CD4-positive, alpha-beta T cell (primary cell): ENCODE measurements around the gene ADAM8. TPM values are rescaled to one million over a fixed set of nuclear protein-coding genes. Genes with fewer than 3 reads are reported as not detected.
"Not testable (repeated sequence)": the region's sequence is repeated elsewhere in the genome, so short reads cannot be mapped to it uniquely, and the experiment has no call there.

Experiments used
- ATAC-seq: fragments of 200-7000 bp; cut with Tn5 transposase; one replicate; pipeline ENCODE4 v1.10.0; 2022; ENCODE audit warnings: mild to moderate bottlenecking; ENCODE audit not compliant: poor library complexity
- CTCF ChIA-PET: fragments of 350-600 bp; sonication (Branson Sonifier 250); formaldehyde crosslinking; loops from one replicate; lab custom pipeline; 2021; ENCODE audit warnings: antibody characterized with exemption, inconsistent platforms; lab: Charles Lee
- POLR2A ChIA-PET: fragments of 350-600 bp; sonication (Branson Sonifier 250); formaldehyde crosslinking; loops from one replicate; lab custom pipeline; 2021; ENCODE audit warnings: antibody characterized with exemption, inconsistent platforms; lab: Charles Lee
- DNase-seq, 14 experiments: peaks; one replicate each; pipeline ENCODE4 v3.0.0-alpha.2; 2013 to 2020; ENCODE audit warnings: mixed read lengths in 2 of 14
- H3K27ac ChIP-seq, 2 donors: one replicate each; pipeline versions ENCODE4 v1.5.1 to v1.7.0; 2013; ENCODE audit warnings: low read length in 2 of 2, low read depth in 1 of 2, mild to moderate bottlenecking in 1 of 2
- H3K27me3 ChIP-seq, 2 experiments: 1 replicate in 1 of 2; 2 replicates in 1 of 2; pipeline versions ENCODE4 v1.6.1 to v1.7.0; 2013; ENCODE audit warnings: low read length in 2 of 2, control low read depth in 1 of 2, mild to moderate bottlenecking in 1 of 2, moderate library complexity in 1 of 2; ENCODE audit not compliant: insufficient read depth in 2 of 2, control insufficient read depth in 1 of 2
- H3K36me3 ChIP-seq: one replicate; pipeline ENCODE4 v1.6.1; 2013; ENCODE audit warnings: low read length, control low read depth; ENCODE audit not compliant: insufficient read depth
- H3K4me1 ChIP-seq: one replicate; pipeline ENCODE4 v1.6.1; 2013; ENCODE audit warnings: low read length, control low read depth; ENCODE audit not compliant: insufficient read depth
- H3K4me3 ChIP-seq: one replicate; pipeline ENCODE4 v1.5.1; 2013; ENCODE audit warnings: mild to moderate bottlenecking, low read length, moderate library complexity
- H3K9me3 ChIP-seq, 2 experiments: 1 replicate in 1 of 2; 2 replicates in 1 of 2; pipeline versions ENCODE4 v1.6.1 to v1.7.0; 2013; ENCODE audit warnings: low read length in 2 of 2, mild to moderate bottlenecking in 2 of 2, control low read depth in 1 of 2, moderate library complexity in 1 of 2; ENCODE audit not compliant: control insufficient read depth in 1 of 2, insufficient read depth in 1 of 2
- H3K27ac Mint-ChIP-seq: one replicate; pipeline ENCODE4 v1.8.0; 2020; ENCODE audit warnings: mixed read lengths
- H3K27me3 Mint-ChIP-seq: one replicate; pipeline ENCODE4 v1.8.0; 2021; ENCODE audit warnings: mixed read lengths
- H3K36me3 Mint-ChIP-seq: one replicate; pipeline ENCODE4 v1.8.0; 2021; ENCODE audit warnings: low read depth, mixed read lengths
- H3K4me1 Mint-ChIP-seq: one replicate; pipeline ENCODE4 v1.8.0; 2021; ENCODE audit warnings: low read depth, mixed read lengths
- H3K4me3 Mint-ChIP-seq: one replicate; pipeline ENCODE4 v1.8.0; 2020; ENCODE audit warnings: mild to moderate bottlenecking, mixed read lengths
- H3K9me3 Mint-ChIP-seq: one replicate; pipeline ENCODE4 v1.8.0; 2020; ENCODE audit warnings: mixed read lengths
- intact Hi-C, 2 experiments: fragments of 100-400 bp; cut with DNase I in 1 of 2; cut with micrococcal nuclease in 1 of 2; formaldehyde crosslinking; loops; one replicate each; pipeline versions ENCODE4 v1.15.1 to v1.9.0; 2023 to 2025; cut with DNase I, micrococcal nuclease
- total RNA-seq, 174 experiments: library from RNA in 2 of 174; stranded (reverse) in 2 of 174; gene quantifications; one replicate each; pipeline ENCODE4 v1.2.3 and lab custom pipeline; 2021 to 2026
- TF ChIP-seq, protein P1 (sequence below): fragments of 200-600 bp; IDR thresholded peaks from one replicate; pipeline ENCODE4 v1.8.0; 2022; ENCODE audit warnings: antibody characterized with exemption, mild to moderate bottlenecking

ADAM8 gene
- total RNA-seq, 2 experiments from 2014 or later: 95.6 to 95.9 TPM

DNA sequence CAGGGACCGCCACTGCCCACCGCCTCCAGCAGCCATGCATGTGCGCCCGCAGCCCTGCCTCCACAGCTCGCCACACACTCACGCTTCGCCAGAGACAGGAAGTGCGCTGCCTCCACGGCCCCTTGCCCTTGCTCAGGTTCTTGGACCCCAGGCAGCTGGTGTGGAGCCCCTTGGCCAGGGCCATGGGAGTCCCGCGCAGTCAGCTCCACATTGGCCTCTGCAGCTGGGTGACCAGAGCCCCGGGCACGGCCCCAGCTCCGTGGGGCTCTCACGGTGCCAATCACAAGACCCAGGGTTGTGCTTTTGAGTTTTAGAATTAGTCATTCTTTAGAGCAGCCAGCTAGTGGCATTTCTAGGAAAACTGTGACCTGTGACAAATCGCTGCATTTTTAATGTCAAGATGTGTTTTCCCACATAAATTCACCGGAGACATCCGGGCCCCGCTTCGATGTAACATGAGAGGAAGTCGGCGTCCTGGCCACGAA is 50.9 kb downstream of the ADAM8 start:
- H3K9me3 Mint-ChIP-seq: no peaks in the 10 kb centered on the region
- H3K4me3 ChIP-seq: no peak overlapping the region
- H3K27me3 ChIP-seq: peaks cover 25 to 27% of the 10 kb centered on the region in 2 experiments
- ChIA-PET CTCF (interaction anchor here (1.4 kb wide), 1 partner anchor 32 kb away, joined by 4 read pairs; no protein-coding TSS in a partner anchor), POLR2A (no interaction called here)
- peaks cover 53% of the 10 kb centered on the region for H3K27me3 Mint-ChIP-seq
- ATAC-seq (no peak), DNase-seq (no peak)
- H3K4me1 Mint-ChIP-seq: peaks cover 17% of the 10 kb centered on the region
- peaks cover 14% of the 10 kb centered on the region for H3K4me1 ChIP-seq
- H3K9me3 ChIP-seq: peaks cover 0 to 19% of the 10 kb centered on the region in 2 experiments
- no peak overlapping the region for H3K27ac Mint-ChIP-seq
- TF ChIP-seq, protein P1, sequence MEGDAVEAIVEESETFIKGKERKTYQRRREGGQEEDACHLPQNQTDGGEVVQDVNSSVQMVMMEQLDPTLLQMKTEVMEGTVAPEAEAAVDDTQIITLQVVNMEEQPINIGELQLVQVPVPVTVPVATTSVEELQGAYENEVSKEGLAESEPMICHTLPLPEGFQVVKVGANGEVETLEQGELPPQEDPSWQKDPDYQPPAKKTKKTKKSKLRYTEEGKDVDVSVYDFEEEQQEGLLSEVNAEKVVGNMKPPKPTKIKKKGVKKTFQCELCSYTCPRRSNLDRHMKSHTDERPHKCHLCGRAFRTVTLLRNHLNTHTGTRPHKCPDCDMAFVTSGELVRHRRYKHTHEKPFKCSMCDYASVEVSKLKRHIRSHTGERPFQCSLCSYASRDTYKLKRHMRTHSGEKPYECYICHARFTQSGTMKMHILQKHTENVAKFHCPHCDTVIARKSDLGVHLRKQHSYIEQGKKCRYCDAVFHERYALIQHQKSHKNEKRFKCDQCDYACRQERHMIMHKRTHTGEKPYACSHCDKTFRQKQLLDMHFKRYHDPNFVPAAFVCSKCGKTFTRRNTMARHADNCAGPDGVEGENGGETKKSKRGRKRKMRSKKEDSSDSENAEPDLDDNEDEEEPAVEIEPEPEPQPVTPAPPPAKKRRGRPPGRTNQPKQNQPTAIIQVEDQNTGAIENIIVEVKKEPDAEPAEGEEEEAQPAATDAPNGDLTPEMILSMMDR: no peak
- intact Hi-C loops: loop anchor here in 1 of 2 experiments (5.0 kb wide), 1 partner anchor 78 kb away; no protein-coding TSS in a partner anchor
- H3K36me3 ChIP-seq: no peaks in the 10 kb centered on the region
- no peaks in the 10 kb centered on the region for H3K36me3 Mint-ChIP-seq
- no peak overlapping the region for H3K27ac ChIP-seq
- H3K4me3 Mint-ChIP-seq: no peak overlapping the region

DNA sequence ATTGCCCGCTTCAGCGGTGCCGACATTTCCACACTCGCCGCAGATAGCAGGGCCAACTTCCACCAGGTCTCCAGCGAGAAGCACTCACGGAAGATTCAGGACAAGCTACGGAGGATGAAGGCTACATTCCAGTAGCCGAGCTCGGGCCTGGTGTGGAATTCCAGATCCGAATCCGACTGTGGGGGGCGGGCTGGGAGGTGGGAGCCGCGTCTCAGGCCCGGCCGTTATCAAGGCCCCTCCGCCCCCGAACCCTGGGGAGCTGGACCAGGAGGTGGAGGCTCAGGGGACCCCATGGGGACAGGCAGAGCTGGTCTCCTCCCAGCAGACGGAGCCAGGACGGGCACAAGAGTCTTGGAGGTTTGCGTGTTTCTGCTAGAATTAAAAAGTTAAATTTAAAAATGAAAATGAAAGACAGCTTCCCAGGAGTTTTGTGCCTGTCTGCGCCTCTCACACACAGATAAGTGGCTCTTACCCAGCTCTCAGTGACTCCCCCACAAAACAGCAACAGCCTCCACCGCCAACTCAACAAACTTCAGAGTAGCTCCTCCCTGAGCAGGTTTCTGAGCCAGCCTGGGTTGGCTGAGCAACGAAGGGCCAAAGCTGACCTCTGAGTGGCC is 51.8 kb downstream of the ADAM8 start:
- Mint-ChIP-seq H3K36me3 (no peaks in the 10 kb centered on the region), H3K27ac (no peak overlapping the region)
- intact Hi-C loops: loop anchor here in 1 of 2 experiments (5.0 kb wide), 1 partner anchor 78 kb away; no protein-coding TSS in a partner anchor

DNA sequence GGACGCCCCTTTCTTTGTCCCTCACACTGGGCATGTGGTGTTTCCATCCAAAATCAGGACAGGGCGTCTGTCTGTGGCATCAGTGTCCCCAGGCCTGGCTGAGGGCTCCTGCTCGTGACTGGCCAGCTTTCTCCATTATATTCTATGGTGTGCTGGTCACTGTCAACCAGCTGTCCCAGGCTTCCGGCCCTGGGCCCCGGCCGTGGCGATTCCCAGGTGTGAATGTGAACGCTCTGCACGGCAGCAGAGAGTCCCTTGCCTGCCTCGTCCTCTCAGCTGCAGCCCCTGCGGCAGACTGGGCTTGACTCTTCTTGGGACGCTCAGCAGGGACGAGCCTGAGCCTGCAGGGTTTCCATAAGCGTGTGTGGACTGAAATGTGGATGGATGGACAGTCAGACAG is 52.6 kb downstream of the ADAM8 start:
- Histone ChIP-seq H3K9me3 (peaks cover 0 to 16% of the 10 kb centered on the region in 2 experiments), H3K27me3 (peaks cover 18 to 33% of the 10 kb centered on the region in 2 experiments), H3K4me1 (peaks cover 14% of the 10 kb centered on the region), H3K36me3 (no peaks in the 10 kb centered on the region), H3K4me3 (no peak overlapping the region), H3K27ac (no peak overlapping the region)
- no peak overlapping the region for H3K27ac Mint-ChIP-seq
- ChIA-PET POLR2A (no interaction called here), CTCF (no interaction called here)
- H3K9me3 Mint-ChIP-seq: no peaks in the 10 kb centered on the region
- DNase-seq (no peak), ATAC-seq (no peak)
- TF ChIP-seq, protein P1: no peak
- peaks cover 48% of the 10 kb centered on the region for H3K27me3 Mint-ChIP-seq
- no peaks in the 10 kb centered on the region for H3K36me3 Mint-ChIP-seq
- H3K4me1 Mint-ChIP-seq: peaks cover 12% of the 10 kb centered on the region
- intact Hi-C loops: no loop called here
- H3K4me3 Mint-ChIP-seq: no peak overlapping the region

More for the DNA sequence above, 51.8 kb downstream of the ADAM8 start:
- peaks cover 17% of the 10 kb centered on the region for H3K4me1 Mint-ChIP-seq
- H3K36me3 ChIP-seq: no peaks in the 10 kb centered on the region
- ATAC-seq (no peak), DNase-seq (no peak)
- H3K4me3 Mint-ChIP-seq: no peak overlapping the region
- ChIA-PET CTCF (no interaction called here), POLR2A (no interaction called here)
- H3K27ac ChIP-seq: no peak overlapping the region
- TF ChIP-seq, protein P1: no peak
- no peaks in the 10 kb centered on the region for H3K9me3 Mint-ChIP-seq
- no peak overlapping the region for H3K4me3 ChIP-seq
- peaks cover 53% of the 10 kb centered on the region for H3K27me3 Mint-ChIP-seq
- peaks cover 25 to 27% of the 10 kb centered on the region in 2 experiments for H3K27me3 ChIP-seq
- peaks cover 14% of the 10 kb centered on the region for H3K4me1 ChIP-seq
- peaks cover 0 to 19% of the 10 kb centered on the region in 2 experiments for H3K9me3 ChIP-seq

DNA sequence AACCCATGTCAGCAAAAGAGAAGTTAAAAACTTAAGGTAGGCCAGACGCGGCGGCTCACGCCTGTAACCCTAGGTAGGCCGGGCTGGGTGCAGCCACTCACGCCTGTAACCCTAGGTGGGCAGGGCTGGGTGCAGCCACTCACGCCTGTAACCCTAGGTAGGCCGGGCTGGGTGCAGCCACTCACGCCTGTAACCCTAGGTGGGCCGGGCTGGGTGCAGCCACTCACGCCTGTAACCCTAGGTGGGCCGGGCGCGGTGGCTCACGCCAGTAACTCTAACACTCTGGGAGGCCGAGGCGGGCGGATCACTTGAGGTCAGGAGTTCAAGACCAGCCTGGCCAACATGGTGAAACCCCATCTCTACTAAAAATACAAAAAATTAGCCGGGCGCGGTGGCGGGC is 54.9 kb downstream of the ADAM8 start:
- Histone ChIP-seq H3K4me1 (peaks cover 14% of the 10 kb centered on the region), H3K9me3 (peaks cover 0 to 11% of the 10 kb centered on the region in 2 experiments), H3K27me3 (peaks cover 4 to 22% of the 10 kb centered on the region in 2 experiments)
- H3K27ac Mint-ChIP-seq, CTCF ChIA-PET, H3K4me3 Mint-ChIP-seq, POLR2A ChIA-PET, DNase-seq, H3K36me3 Mint-ChIP-seq, H3K27ac ChIP-seq, ATAC-seq, intact Hi-C loops, H3K9me3 Mint-ChIP-seq, H3K4me1 Mint-ChIP-seq, H3K4me3 ChIP-seq, H3K36me3 ChIP-seq: not testable (repeated sequence)
- peaks cover 30% of the 10 kb centered on the region for H3K27me3 Mint-ChIP-seq
